SK-MEL-5 (cell line): ENCODE results near the gene CAMK1D. TPM values are rescaled to one million over a fixed set of nuclear protein-coding genes. Genes with fewer than 3 reads are reported as not detected.
"Not testable (repeated sequence)": the region's sequence is repeated elsewhere in the genome, so short reads cannot be mapped to it uniquely, and the experiment has no call there.

Source experiments
- DNase-seq: peaks from one replicate; pipeline ENCODE4 v3.0.0-alpha.2; 2016; ENCODE audit warnings: low read depth, low spot score
- in situ Hi-C: cut with HindIII; loops from 2 replicates; pipeline ENCODE4 v1.10.0; 2016; ENCODE audit warnings: low sequenced_read_pairs, high pct_unique_total_duplicates, low pct_unique_long_range_greater_than_20kb
- total RNA-seq: library from RNA; depleted of rRNA; stranded (reverse); fragments of >200 nt; shearing (Covaris generic); gene quantifications from 2 replicates; pipeline ENCODE4 v1.2.3, GENCODE V29; 2014

CAMK1D gene
- total RNA-seq, 1 experiment from 2014 or later, result 0.37 TPM

GRCh38 chr10:12792889-12793556 lies 443.7 kb downstream of the CAMK1D start:
- in situ Hi-C loops, result no loop called here
- no peak for DNase-seq

GRCh38 chr10:12795315-12796110 lies 446.2 kb downstream of the CAMK1D start:
- in situ Hi-C loops, result no loop called here
- no peak for DNase-seq

- DNase-seq, result no peak
- in situ Hi-C loops, result no loop called here
Observed at GRCh38 chr10:12796401-12797160, 447.2 kb downstream of the CAMK1D start.

GRCh38 chr10:12797471-12798262 lies 448.3 kb downstream of the CAMK1D start:
- in situ Hi-C loops, result no loop called here
- no peak for DNase-seq

- in situ Hi-C loops, result no loop called here
- no peak for DNase-seq
Observed at GRCh38 chr10:12799144-12799543, 449.8 kb downstream of the CAMK1D start.

- DNase-seq, result no peak
- in situ Hi-C loops, result no loop called here
Observed at GRCh38 chr10:12799714-12800113, 450.4 kb downstream of the CAMK1D start.

GRCh38 chr10:12800302-12800701 lies 451.0 kb downstream of the CAMK1D start:
- no peak for DNase-seq
- in situ Hi-C loops, result no loop called here

GRCh38 chr10:12801214-12802087 lies 452.1 kb downstream of the CAMK1D start:
- in situ Hi-C loops, result no loop called here
- no peak for DNase-seq

GRCh38 chr10:12803776-12804175 lies 454.4 kb downstream of the CAMK1D start:
- DNase-seq, result no peak
- in situ Hi-C loops, result no loop called here

- no peak for DNase-seq
- in situ Hi-C loops, result no loop called here
Observed at GRCh38 chr10:12806228-12807095, 457.1 kb downstream of the CAMK1D start.

- no peak for DNase-seq
- in situ Hi-C loops, result no loop called here
Observed at GRCh38 chr10:12807096-12807755, 457.9 kb downstream of the CAMK1D start.

GRCh38 chr10:12808014-12808613 lies 458.8 kb downstream of the CAMK1D start:
- in situ Hi-C loops, result no loop called here
- no peak for DNase-seq

- DNase-seq, in situ Hi-C loops: not testable (repeated sequence)
Observed at GRCh38 chr10:12810046-12810445, 460.7 kb downstream of the CAMK1D start.

GRCh38 chr10:12811826-12812225 lies 462.5 kb downstream of the CAMK1D start:
- DNase-seq, result no peak
- in situ Hi-C loops, result no loop called here

GRCh38 chr10:12812571-12812970 lies 463.2 kb downstream of the CAMK1D start:
- DNase-seq, result no peak
- in situ Hi-C loops, result no loop called here
